Activated CD4-positive, alpha-beta T cell treated with anti-CD3 and anti-CD28 coated beads for 48 hours (primary cell): ENCODE measurements around the gene CAPZB.
A peak's percentile ranks its signal among the peaks of the same experiment; 100 is the strongest.

ENCODE experiments used
- DNase-seq: peaks from one replicate; pipeline ENCODE4 v3.0.0-alpha.2; 2020

The CAPZB gene

GRCh38 chr1:19363536-19364152 is 121.7 kb downstream of the CAPZB start:
- DNase-seq = no peak

- DNase-seq = no peak
Measured at GRCh38 chr1:19361611-19362147, 123.7 kb downstream of the CAPZB start.

- no peak for DNase-seq
Measured at GRCh38 chr1:19360843-19361610, 124.3 kb downstream of the CAPZB start.

- DNase-seq = no peak
Measured at GRCh38 chr1:19360432-19360831, 124.9 kb downstream of the CAPZB start.

- DNase-seq = no peak
Measured at GRCh38 chr1:19360016-19360415, 125.3 kb downstream of the CAPZB start.

GRCh38 chr1:19359357-19359756 is 126.0 kb downstream of the CAPZB start:
- no peak for DNase-seq

GRCh38 chr1:19358710-19359109 is 126.6 kb downstream of the CAPZB start:
- no peak for DNase-seq

GRCh38 chr1:19357299-19357986 is 127.9 kb downstream of the CAPZB start:
- DNase-seq = no peak

GRCh38 chr1:19356266-19356665 is 129.1 kb downstream of the CAPZB start:
- DNase-seq = no peak

GRCh38 chr1:19354531-19354981 is 130.8 kb downstream of the CAPZB start:
- no peak for DNase-seq

GRCh38 chr1:19353596-19353995 is 131.7 kb downstream of the CAPZB start:
- no peak for DNase-seq

- DNase-seq = no peak
Measured at GRCh38 chr1:19352839-19353238, 132.5 kb downstream of the CAPZB start.

- no peak for DNase-seq
Measured at GRCh38 chr1:19351873-19352272, 133.5 kb downstream of the CAPZB start.

GRCh38 chr1:19350566-19350965 is 134.8 kb downstream of the CAPZB start:
- DNase-seq = no peak

- DNase-seq = no peak
Measured at GRCh38 chr1:19349999-19350398, 135.3 kb downstream of the CAPZB start.

- DNase-seq = no peak
Measured at GRCh38 chr1:19348441-19349198, 136.7 kb downstream of the CAPZB start.

- DNase-seq = no peak
Measured at GRCh38 chr1:19347533-19348172, 137.7 kb downstream of the CAPZB start.

- DNase-seq = no peak
Measured at GRCh38 chr1:19346026-19346425, 139.3 kb downstream of the CAPZB start.

- DNase-seq = no peak
Measured at GRCh38 chr1:19345391-19345790, 139.9 kb downstream of the CAPZB start.

GRCh38 chr1:19344831-19345230 is 140.5 kb downstream of the CAPZB start:
- DNase-seq = no peak

- peak; percentile 60 for DNase-seq
Measured at GRCh38 chr1:19344372-19344810, 140.9 kb downstream of the CAPZB start.

- DNase-seq = no peak
Measured at GRCh38 chr1:19343617-19344350, 141.6 kb downstream of the CAPZB start.
